Esophagus muscularis mucosa (tissue), 3 donors: Measurements from ENCODE around the gene CRTC1.

Experiments used
- CTCF ChIP-seq, 3 experiments: fragments of 200-600 bp in 2 of 3; fragments of 450-650 bp in 1 of 3; sonication (generic) in 2 of 3; IDR thresholded peaks; one replicate each; pipeline ENCODE4 v1.5.1; 2017 to 2019; ENCODE audit warnings: antibody characterized with exemption in 3 of 3, mild to moderate bottlenecking in 2 of 3, moderate library complexity in 1 of 3
- POLR2A ChIP-seq: fragments of 450-650 bp; IDR thresholded peaks from one replicate; pipeline ENCODE4 v1.6.1; 2017; ENCODE audit warnings: antibody characterized with exemption, moderate library complexity, mild to moderate bottlenecking, low read depth
- POLR2AphosphoS5 ChIP-seq, 2 donors: sonication (generic); formaldehyde crosslinking; IDR thresholded peaks; one replicate each; pipeline ENCODE4 v1.6.1; 2017; ENCODE audit warnings: antibody characterized with exemption in 2 of 2

GRCh38 chr19:18800079-18800478 is 116.6 kb downstream of the CRTC1 start:
- TF ChIP-seq CTCF (IDR thresholded peaks at IDR 0.05), result no peak
- no peak for TF ChIP-seq POLR2AphosphoS5 (IDR thresholded peaks at IDR 0.05)
- no peak for TF ChIP-seq POLR2A
